OCI-LY7 (cell line): ENCODE results near the gene IQGAP2. TPM values are rescaled to one million over a fixed set of nuclear protein-coding genes. Genes with fewer than 3 reads are reported as not detected.
"Not testable (repeated sequence)": the region's sequence is repeated elsewhere in the genome, so short reads cannot be mapped to it uniquely, and the experiment has no call there.

Experiments
- BruUV-seq: library from RNA; stranded (reverse); fragments of 400-500 nt; replicated peaks from 2 replicates; lab custom pipeline; 2021; lab: Mats Ljungman, UMichigan
- CTCF ChIA-PET: fragments of 300-600 bp; sonication (Branson Sonifier 250); formaldehyde crosslinking; loops from one replicate; lab custom pipeline; 2022; ENCODE audit warnings: antibody characterized with exemption; ENCODE audit not compliant: unreplicated experiment; lab: Charles Lee
- POLR2A ChIA-PET: fragments of 300-600 bp; sonication (Branson Sonifier 250); formaldehyde crosslinking; loops from one replicate; lab custom pipeline; 2022; ENCODE audit warnings: antibody characterized with exemption; lab: Charles Lee
- DNase-seq: peaks from one replicate; pipeline ENCODE4 v3.0.0-alpha.2; 2015; ENCODE audit warnings: low spot score
- H2AFZ ChIP-seq: fragments of 200-600 bp; sonication (generic), shearing (Covaris generic); 2 replicates; pipeline ENCODE4 v1.6.1; 2014; ENCODE audit warnings: mild to moderate bottlenecking, antibody characterized with exemption, low read length, moderate library complexity
- H3K27ac ChIP-seq: fragments of 200-600 bp; sonication (generic); 2 replicates; pipeline ENCODE4 v1.5.1; 2014; ENCODE audit warnings: mixed run types, low read depth, mild to moderate bottlenecking, moderate library complexity, low read length, inconsistent platforms; ENCODE audit not compliant: poor library complexity, severe bottlenecking
- H3K36me3 ChIP-seq: fragments of 200-600 bp; sonication (generic); 2 replicates; pipeline ENCODE4 v1.6.1; 2014; ENCODE audit warnings: mild to moderate bottlenecking, antibody characterized with exemption, low read length, moderate library complexity, mixed read lengths; ENCODE audit not compliant: insufficient read depth
- H3K4me1 ChIP-seq: fragments of 200-600 bp; sonication (generic); 2 replicates; pipeline ENCODE4 v1.5.1; 2014; ENCODE audit warnings: mild to moderate bottlenecking, low read length; ENCODE audit not compliant: insufficient read depth, poor library complexity, severe bottlenecking
- H3K4me2 ChIP-seq: fragments of 200-600 bp; sonication (generic); 2 replicates; pipeline ENCODE4 v1.6.1; 2014; ENCODE audit warnings: mild to moderate bottlenecking, low read length
- H3K4me3 ChIP-seq: fragments of 200-600 bp; sonication (generic); 2 replicates; pipeline ENCODE4 v1.5.1; 2014; ENCODE audit warnings: mild to moderate bottlenecking, low read depth, low read length; ENCODE audit not compliant: poor library complexity, severe bottlenecking
- H3K79me2 ChIP-seq: fragments of 200-600 bp; sonication (generic); 2 replicates; pipeline ENCODE4 v1.6.1; 2016; ENCODE audit warnings: low read depth, mild to moderate bottlenecking, low read length, moderate library complexity, mixed read lengths; ENCODE audit not compliant: insufficient read depth
- H3K9me2 ChIP-seq: fragments of 200-600 bp; sonication (generic); 2 replicates; pipeline ENCODE4 v1.6.1; 2016; ENCODE audit warnings: mild to moderate bottlenecking, low read length, mixed read lengths; ENCODE audit not compliant: insufficient read depth
- H3K9me3 ChIP-seq: fragments of 200-600 bp; sonication (generic); 2 replicates; pipeline ENCODE4 v1.6.1; 2014; ENCODE audit warnings: mild to moderate bottlenecking, mixed run types, low read length, mixed read lengths
- H4K20me1 ChIP-seq: fragments of 200-600 bp; sonication (generic); 2 replicates; pipeline ENCODE4 v1.6.1; 2014; ENCODE audit warnings: mild to moderate bottlenecking, antibody characterized with exemption, low read length, moderate library complexity, mixed read lengths; ENCODE audit not compliant: insufficient read depth
- CTCF ChIP-seq: fragments of 200-600 bp; sonication (generic); conservative IDR thresholded peaks from 2 replicates; pipeline ENCODE4 v1.5.1; 2014; ENCODE audit warnings: mild to moderate bottlenecking, antibody characterized with exemption, low read length, moderate library complexity, mixed read lengths
- EZH2phosphoT487 ChIP-seq: fragments of 200-600 bp; sonication (generic); IDR thresholded peaks from 2 replicates; pipeline ENCODE4 v1.6.1; 2018; ENCODE audit warnings: low read depth, borderline replicate concordance, mild to moderate bottlenecking, mixed run types, antibody characterized with exemption, low read length, moderate library complexity, mixed read lengths
- intact Hi-C: fragments of 100-400 bp; cut with micrococcal nuclease; formaldehyde crosslinking; loops from one replicate; pipeline ENCODE4 v1.10.0; 2022; ENCODE audit not compliant: unreplicated experiment
- total RNA-seq, 2 experiments: library from RNA; depleted of rRNA in 1 of 2; stranded (reverse); fragments of >200 nt in 1 of 2; shearing (Covaris generic) in 1 of 2; gene quantifications; 2 replicates each; pipeline ENCODE4 v1.2.3, GENCODE V29; 2014 to 2022

Gene IQGAP2
- total RNA-seq, 2 experiments from 2014 or later = 30.0 to 50.2 TPM

- TF ChIP-seq CTCF (no peak), EZH2phosphoT487 (no peak)
- BruUV-seq = no TSS peak
- H3K79me2 ChIP-seq = peaks cover 6% of the 10 kb centered on the region; the same call in 1 of the 2 replicates
- POLR2A ChIA-PET = no interaction called here
- H3K27ac ChIP-seq = no peak overlapping the region
- CTCF ChIA-PET = no interaction called here
- no peak for DNase-seq
- peaks cover 15% of the 10 kb centered on the region for H3K36me3 ChIP-seq
- H4K20me1 ChIP-seq = no peaks in the 10 kb centered on the region
- H3K4me3 ChIP-seq = no peak overlapping the region
- H3K9me3 ChIP-seq = no peaks in the 10 kb centered on the region
- no peaks in the 10 kb centered on the region for H3K9me2 ChIP-seq
- intact Hi-C loops = no loop called here
- no peak overlapping the region for H3K4me2 ChIP-seq
- no peak overlapping the region for H2AFZ ChIP-seq
- no peaks in the 10 kb centered on the region for H3K4me1 ChIP-seq
These were observed 23.1 kb downstream of the IQGAP2 start for GRCh38 chr5:76425928-76426804.

- Histone ChIP-seq H3K36me3 (peaks cover 10% of the 10 kb centered on the region), H2AFZ (no peak overlapping the region), H3K9me2 (no peaks in the 10 kb centered on the region), H3K4me3 (no peak overlapping the region), H3K4me1 (no peaks in the 10 kb centered on the region), H3K27ac (no peak overlapping the region), H3K79me2 (peaks cover 7% of the 10 kb centered on the region; the same call in 1 of the 2 replicates), H3K9me3 (no peaks in the 10 kb centered on the region), H3K4me2 (no peak overlapping the region), H4K20me1 (no peaks in the 10 kb centered on the region)
- TF ChIP-seq CTCF = no peak
- no peak for TF ChIP-seq EZH2phosphoT487
- DNase-seq = no peak
- intact Hi-C loops = no loop called here
- no TSS peak for BruUV-seq
- ChIA-PET CTCF (no interaction called here), POLR2A (no interaction called here)
These were observed 24.4 kb downstream of the IQGAP2 start for GRCh38 chr5:76427206-76428140.

DNA sequence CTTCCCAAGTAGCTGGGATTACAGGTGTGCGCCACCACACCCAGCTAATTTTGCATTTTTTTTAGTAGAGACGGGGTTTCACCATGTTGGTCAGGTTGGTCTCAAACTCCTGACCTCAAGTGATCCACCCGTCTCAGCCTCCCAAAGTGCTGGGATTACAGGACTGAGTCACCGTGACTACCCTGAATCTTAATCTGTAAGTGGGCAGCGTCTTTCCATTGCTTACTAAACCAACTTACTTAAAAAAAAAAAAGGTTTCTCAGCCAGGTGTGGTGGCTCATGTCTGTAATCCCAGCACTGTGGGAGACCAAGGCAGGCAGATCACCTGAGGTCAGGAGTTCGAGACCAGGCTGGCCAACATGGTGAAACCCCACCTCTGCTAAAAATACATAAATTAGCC lies 25.5 kb downstream of the IQGAP2 start:
- H3K36me3 ChIP-seq, H3K4me2 ChIP-seq, CTCF ChIA-PET, H3K9me3 ChIP-seq, BruUV-seq, H2AFZ ChIP-seq, H3K4me1 ChIP-seq, intact Hi-C loops, DNase-seq, H3K4me3 ChIP-seq, H3K9me2 ChIP-seq, H3K27ac ChIP-seq, H4K20me1 ChIP-seq: not testable (repeated sequence)
- POLR2A ChIA-PET = interaction anchor here (0.5 kb wide), 1 partner anchor 184 kb away, joined by 3 read pairs; no protein-coding TSS in a partner anchor
- peaks cover 11% of the 10 kb centered on the region; the same call in 1 of the 2 replicates for H3K79me2 ChIP-seq
